Lower leg skin (tissue), 4 donors: Measurements from ENCODE around the gene TESK1. TPM values are rescaled to one million over a fixed set of nuclear protein-coding genes. Genes with fewer than 3 reads are reported as not detected.
"Not testable (repeated sequence)": the region's sequence is repeated elsewhere in the genome, so short reads cannot be mapped to it uniquely, and the experiment has no call there.

Experiments
- DNase-seq, 2 donors: peaks; one replicate each; pipeline ENCODE4 v3.0.0-alpha.2; 2019; ENCODE audit warnings: low spot score in 2 of 2
- H3K4me3 ChIP-seq: fragments of 200-600 bp; sonication (generic); 2 replicates; pipeline ENCODE4 v1.5.1; 2017; ENCODE audit warnings: mild to moderate bottlenecking, low read depth; ENCODE audit not compliant: poor library complexity, severe bottlenecking
- CTCF ChIP-seq, 3 donors: fragments of 450-650 bp; IDR thresholded peaks; one replicate each; pipeline ENCODE4 v1.5.1; 2016; ENCODE audit warnings: antibody characterized with exemption in 3 of 3, mild to moderate bottlenecking in 3 of 3, moderate library complexity in 2 of 3
- POLR2A ChIP-seq, 2 donors: fragments of 450-650 bp; IDR thresholded peaks; one replicate each; pipeline ENCODE4 v1.6.1; 2016 to 2017; ENCODE audit warnings: antibody characterized with exemption in 2 of 2, mild to moderate bottlenecking in 1 of 2, moderate library complexity in 1 of 2
- WGBS, 2 donors: methylation state at CpG; one replicate each; pipeline ENCODE4 v1.1.5; 2018; 5-methylcytosine and 5-hydroxymethylcytosine counted together
- intact Hi-C: fragments of 100-400 bp; cut with DNase I; formaldehyde crosslinking; loops from one replicate; pipeline ENCODE4 v1.15.0; 2023; ENCODE audit warnings: low total_unique reads
- total RNA-seq, 4 donors: library from RNA; depleted of rRNA; stranded (reverse); fragments of >200 nt; gene quantifications; one replicate each; pipeline ENCODE4 v1.1.0, GENCODE V29; 2016

The TESK1 gene
- total RNA-seq, 4 donors from 2014 or later, result 20.8 to 43.5 (median 33.0) TPM

GRCh38 chr9:35574578-35575122, 30.4 kb upstream of the TESK1 start:
- 85 to 93% methylated on average over 2 of the region's 2 CpGs for WGBS, 2 donors
- no peak for DNase-seq
- TF ChIP-seq CTCF (IDR thresholded peaks at IDR 0.05) (no peak), POLR2A (IDR thresholded peaks at IDR 0.05) (no peak)
- intact Hi-C loops, result no loop called here
- no peak overlapping the region for H3K4me3 ChIP-seq

GRCh38 chr9:35575478-35575877, 29.6 kb upstream of the TESK1 start:
- TF ChIP-seq CTCF (IDR thresholded peaks at IDR 0.05), result no peak
- TF ChIP-seq POLR2A (IDR thresholded peaks at IDR 0.05), result no peak
- intact Hi-C loops, result no loop called here
- 77 to 94% methylated on average over 5 of the region's 5 CpGs for WGBS, 2 donors

GRCh38 chr9:35577486-35577885, 27.6 kb upstream of the TESK1 start:
- WGBS, 2 donors, result 80 to 83% methylated on average over 5 of the region's 5 CpGs
- DNase-seq, result no peak
- intact Hi-C loops, result no loop called here
- no peak overlapping the region for H3K4me3 ChIP-seq
- TF ChIP-seq POLR2A (IDR thresholded peaks at IDR 0.05), result no peak
- no peak for TF ChIP-seq CTCF (IDR thresholded peaks at IDR 0.05)

More at GRCh38 chr9:35575478-35575877, 29.6 kb upstream of the TESK1 start:
- DNase-seq, result no peak
- no peak overlapping the region for H3K4me3 ChIP-seq

GRCh38 chr9:35579130-35579529, 25.9 kb upstream of the TESK1 start:
- intact Hi-C loops, result no loop called here
- TF ChIP-seq POLR2A (IDR thresholded peaks at IDR 0.05), result no peak
- no peak for TF ChIP-seq CTCF (IDR thresholded peaks at IDR 0.05)
- 98 to 100% methylated on average over 1 of the region's 1 CpG for WGBS, 2 donors
- no peak overlapping the region for H3K4me3 ChIP-seq
- no peak for DNase-seq

- H3K4me3 ChIP-seq, intact Hi-C loops, DNase-seq: not testable (repeated sequence)
- 83 to 89% methylated on average over 1 of the region's 1 CpG for WGBS, 2 donors
These were observed 25.3 kb upstream of the TESK1 start for GRCh38 chr9:35579659-35580227.

GRCh38 chr9:35583521-35583920, 21.5 kb upstream of the TESK1 start:
- intact Hi-C loops, DNase-seq, H3K4me3 ChIP-seq: not testable (repeated sequence)
- 57 to 65% methylated on average over 6 of the region's 6 CpGs for WGBS, 2 donors

- H3K4me3 ChIP-seq, intact Hi-C loops, DNase-seq: not testable (repeated sequence)
- WGBS, 2 donors, result 49 to 53% methylated on average over 3 of the region's 3 CpGs
These were observed 20.4 kb upstream of the TESK1 start for GRCh38 chr9:35584681-35585080.

- WGBS, 2 donors, result 87 to 92% methylated on average over 5 of the region's 5 CpGs
- DNase-seq, H3K4me3 ChIP-seq, intact Hi-C loops: not testable (repeated sequence)
These were observed 16.6 kb upstream of the TESK1 start for GRCh38 chr9:35588506-35588905.
